HG03135 (cell line): Measurements from ENCODE around the gene CASZ1.

ENCODE experiments used
- ATAC-seq: cut with Tn5 transposase; IDR thresholded peaks from one replicate; pipeline ENCODE4 v1.9.1; 2021; ENCODE audit warnings: mild to moderate bottlenecking, moderate library complexity; ENCODE audit not compliant: unreplicated experiment

CASZ1 gene

GRCh38 chr1:10644307-10645128 lies 151.9 kb downstream of the CASZ1 start:
- no peak for ATAC-seq

DNA sequence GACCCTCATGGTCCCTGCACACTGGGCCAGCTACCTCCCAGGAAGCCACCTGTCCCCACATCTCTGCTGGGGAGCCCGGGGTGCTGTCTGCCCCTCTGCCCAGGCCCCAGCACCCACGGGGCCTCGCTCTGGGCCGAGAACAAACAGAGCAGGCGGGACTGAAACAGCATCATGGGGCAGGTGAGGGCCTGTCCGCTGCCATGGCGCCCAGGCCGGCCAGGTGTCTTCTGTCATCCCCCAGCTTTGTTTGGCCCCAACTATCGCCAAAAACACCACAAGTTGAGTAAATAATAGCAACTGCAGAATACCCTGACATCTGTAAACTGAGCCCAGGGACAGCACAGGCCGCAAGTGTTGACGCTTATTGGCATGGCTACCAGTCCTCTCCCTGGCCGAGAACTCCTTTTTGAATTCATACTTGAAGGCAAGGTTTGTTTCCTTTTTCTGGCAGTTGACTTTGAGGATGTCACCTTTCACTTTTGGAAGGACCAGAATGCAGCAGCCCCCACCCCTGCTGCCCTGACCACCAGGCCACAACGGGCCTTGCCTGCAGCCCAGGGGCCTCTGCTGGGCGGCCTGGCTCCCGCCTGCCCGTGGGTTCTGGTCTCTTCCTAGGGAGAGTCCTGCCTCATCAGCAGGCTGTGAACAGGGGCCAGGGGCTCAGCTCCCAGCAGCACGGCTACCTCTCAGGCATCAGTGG lies 152.7 kb downstream of the CASZ1 start:
- no peak for ATAC-seq

- ATAC-seq, result no peak
Observed at GRCh38 chr1:10642403-10643080, 153.9 kb downstream of the CASZ1 start.

- ATAC-seq, result no peak
Observed at GRCh38 chr1:10641976-10642375, 154.5 kb downstream of the CASZ1 start.

GRCh38 chr1:10640843-10641553 lies 155.4 kb downstream of the CASZ1 start:
- no peak for ATAC-seq

DNA sequence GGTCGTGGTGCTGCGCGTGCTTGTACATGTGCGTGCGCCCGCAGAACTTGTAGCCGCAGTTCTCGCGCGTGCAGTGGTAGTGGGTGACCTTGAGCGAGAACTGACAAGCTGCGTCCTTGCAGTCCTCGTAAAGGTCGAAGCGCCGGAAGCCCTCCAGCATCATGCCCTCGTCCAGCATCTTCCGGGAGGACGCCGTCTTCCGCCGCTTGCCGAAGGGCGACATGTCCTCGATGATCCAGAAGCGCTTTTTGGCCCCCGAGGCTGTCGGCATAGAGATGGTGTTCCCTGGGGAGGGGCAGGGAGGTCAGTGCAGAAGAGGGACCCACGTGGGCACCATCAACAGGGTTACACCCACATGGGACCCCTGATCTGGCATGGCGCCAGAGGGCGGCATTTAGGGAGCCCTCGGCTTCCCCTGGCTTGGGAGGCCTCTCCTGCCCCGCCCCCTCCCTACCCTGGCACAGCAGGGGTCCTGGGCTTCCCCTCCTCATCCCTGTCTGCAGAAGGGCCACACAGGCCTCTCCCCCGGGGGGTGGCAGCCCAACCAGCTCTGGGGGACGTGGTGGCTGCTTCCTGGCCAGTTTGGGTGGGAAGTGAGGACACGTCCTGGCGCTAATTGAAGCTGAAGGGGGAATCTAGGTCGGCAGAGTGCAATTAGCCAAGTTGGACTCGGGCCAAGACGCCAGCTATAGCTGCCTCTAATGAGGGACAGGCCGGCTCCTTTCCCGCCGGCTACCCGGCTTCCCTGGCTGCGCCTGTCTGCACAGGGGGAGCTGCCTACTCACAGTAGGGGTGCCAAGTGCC lies 156.5 kb downstream of the CASZ1 start:
- no peak for ATAC-seq

- ATAC-seq, result no peak
Observed at GRCh38 chr1:10639011-10639774, 157.3 kb downstream of the CASZ1 start.

GRCh38 chr1:10638559-10639005 lies 157.9 kb downstream of the CASZ1 start:
- ATAC-seq, result no peak

- no peak for ATAC-seq
Observed at GRCh38 chr1:10637834-10638558, 158.4 kb downstream of the CASZ1 start.

DNA sequence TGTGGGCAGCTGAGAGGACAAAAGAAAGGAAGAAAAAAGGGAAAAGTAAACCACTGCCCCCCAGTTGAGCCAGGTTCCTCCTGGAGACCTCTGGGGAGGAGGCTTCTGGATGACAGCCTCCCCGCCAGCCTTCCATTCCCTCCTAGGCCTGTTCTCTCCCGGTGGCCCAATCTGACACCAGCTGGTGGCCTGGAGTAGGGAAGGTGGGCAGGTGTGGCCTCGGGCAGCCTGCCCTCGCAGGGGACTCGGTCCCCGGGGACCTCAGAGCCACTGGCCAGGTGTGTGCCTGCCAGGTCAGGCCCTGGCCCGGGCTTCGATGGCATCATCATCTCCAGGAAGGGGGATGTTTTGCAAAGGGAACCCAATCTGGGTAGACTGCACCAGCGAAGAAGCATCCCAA lies 159.0 kb downstream of the CASZ1 start:
- ATAC-seq, result no peak

- no peak for ATAC-seq
Observed at GRCh38 chr1:10635992-10636391, 160.5 kb downstream of the CASZ1 start.

DNA sequence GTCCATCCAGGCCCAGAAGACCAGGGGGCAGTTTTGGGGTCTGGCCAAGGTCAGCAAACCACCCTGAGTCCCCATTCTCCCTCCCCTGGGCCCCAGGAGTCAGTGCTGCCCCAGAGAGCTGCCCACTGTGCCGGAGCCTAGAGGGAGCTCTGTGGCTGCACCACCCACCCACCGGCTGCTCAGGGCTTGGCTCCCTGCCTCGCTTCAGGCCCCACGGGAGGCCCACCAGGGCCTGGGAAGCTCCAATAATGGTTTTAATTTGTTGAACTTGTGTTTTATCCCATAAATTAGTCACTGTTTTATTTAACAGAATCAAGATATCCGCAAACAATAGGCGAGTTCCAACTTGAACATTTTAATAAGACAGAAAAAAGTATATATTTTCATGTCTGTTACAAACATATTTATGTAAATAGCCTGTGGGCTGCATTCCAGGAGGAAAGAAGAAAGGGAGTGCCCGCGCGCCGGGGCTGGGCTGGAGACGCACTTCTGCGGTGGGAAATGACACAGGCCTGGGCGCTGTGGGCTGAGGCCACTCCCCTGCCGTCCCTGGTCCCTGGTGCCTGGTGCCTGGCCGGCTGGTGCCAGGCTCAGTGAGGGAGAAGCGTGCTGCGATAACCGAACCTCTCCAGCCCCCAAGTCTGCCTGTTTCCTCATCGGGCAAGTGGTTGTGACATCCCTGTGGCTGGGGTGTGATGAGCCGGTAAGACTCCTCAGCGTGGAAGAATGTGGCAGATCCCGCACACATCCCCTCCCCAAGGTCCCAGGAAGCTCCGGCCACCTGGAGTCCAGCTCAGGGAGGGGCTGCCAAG lies 161.2 kb downstream of the CASZ1 start:
- no peak for ATAC-seq

- no peak for ATAC-seq
Observed at GRCh38 chr1:10634428-10635084, 161.9 kb downstream of the CASZ1 start.

GRCh38 chr1:10634075-10634427 lies 162.4 kb downstream of the CASZ1 start:
- ATAC-seq, result no peak

DNA sequence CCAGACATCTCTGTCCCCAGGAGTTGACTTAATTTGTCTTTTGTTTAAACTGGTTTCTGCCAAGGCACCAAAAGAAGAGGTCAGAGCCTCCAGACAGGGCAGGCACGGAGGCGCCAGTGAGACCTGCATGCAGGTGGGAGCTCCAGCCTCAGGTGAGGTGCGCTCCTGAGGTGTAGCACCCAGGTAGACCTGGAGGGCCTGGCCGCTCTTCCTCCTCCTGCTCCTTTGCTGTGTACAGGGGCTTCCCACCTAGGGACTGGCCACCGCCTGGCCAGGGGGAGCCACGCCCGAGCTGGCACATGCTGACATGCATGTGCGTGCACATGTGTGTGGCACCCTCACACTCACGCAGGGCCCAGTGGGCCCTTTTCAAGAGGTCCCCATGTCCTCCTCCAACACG lies 163.0 kb downstream of the CASZ1 start:
- no peak for ATAC-seq

GRCh38 chr1:10632691-10633090 lies 163.8 kb downstream of the CASZ1 start:
- no peak for ATAC-seq

- ATAC-seq, result no peak
Observed at GRCh38 chr1:10631811-10632593, 164.4 kb downstream of the CASZ1 start.
